Glomerular visceral epithelial cell (primary cell): ENCODE results near the gene SLC16A5.

Source experiments
- DNase-seq: peaks from one replicate; pipeline ENCODE4 v3.0.0-alpha.2; 2016; ENCODE audit errors: extremely low spot score

Gene SLC16A5

GRCh38 chr17:75086496-75087181 lies 1.1 kb upstream of the SLC16A5 start:
- no peak for DNase-seq

GRCh38 chr17:75087182-75087557 lies 584 bp upstream of the SLC16A5 start:
- no peak for DNase-seq

GRCh38 chr17:75088465-75089417 lies 987 bp downstream of the SLC16A5 start:
- peak; percentile 54 for DNase-seq

GRCh38 chr17:75090871-75091854 lies 3.4 kb downstream of the SLC16A5 start:
- no peak for DNase-seq

- DNase-seq, result no peak
Observed at GRCh38 chr17:75091855-75092327, 4.1 kb downstream of the SLC16A5 start.

- DNase-seq, result no peak
Observed at GRCh38 chr17:75093548-75094158, 5.9 kb downstream of the SLC16A5 start.

GRCh38 chr17:75094871-75095399 lies 7.2 kb downstream of the SLC16A5 start:
- DNase-seq, result no peak

- peak; percentile 95 for DNase-seq
Observed at GRCh38 chr17:75096082-75096625, 8.4 kb downstream of the SLC16A5 start.

- DNase-seq, result no peak
Observed at GRCh38 chr17:75097865-75098264, 10.1 kb downstream of the SLC16A5 start.

- DNase-seq, result no peak
Observed at GRCh38 chr17:75098861-75099260, 11.1 kb downstream of the SLC16A5 start.

- DNase-seq, result no peak
Observed at GRCh38 chr17:75099881-75100595, 12.3 kb downstream of the SLC16A5 start.

- DNase-seq, result no peak
Observed at GRCh38 chr17:75102385-75102821, 14.6 kb downstream of the SLC16A5 start.

- DNase-seq, result no peak
Observed at GRCh38 chr17:75103601-75104554, 16.1 kb downstream of the SLC16A5 start.

- DNase-seq, result peak; percentile 45
Observed at GRCh38 chr17:75105126-75106080, 17.6 kb downstream of the SLC16A5 start.

GRCh38 chr17:75108193-75108592 lies 20.4 kb downstream of the SLC16A5 start:
- DNase-seq, result no peak

- DNase-seq, result no peak
Observed at GRCh38 chr17:75109046-75109406, 21.3 kb downstream of the SLC16A5 start.

- peak; percentile 88 for DNase-seq
Observed at GRCh38 chr17:75109407-75110233, 21.9 kb downstream of the SLC16A5 start, which contains the start of gene ARMC7. ARMC7 (plus strand) TSS chr17:75109969; CDS start chr17:75110289, 320 bp downstream.
